COLO668 (cell line): ENCODE results near the gene TRIP12.
"Not testable (repeated sequence)": the region's sequence is repeated elsewhere in the genome, so short reads cannot be mapped to it uniquely, and the experiment has no call there.

Experiments used
- DNase-seq: peaks from one replicate; lab custom pipeline; 2025; ENCODE audit not compliant: unreplicated experiment; lab: John Stamatoyannopoulos, UW

The TRIP12 gene

GRCh38 chr2:229921101-229921891, 513 bp downstream of the TRIP12 start:
- DNase-seq = peak; percentile 72

DNA sequence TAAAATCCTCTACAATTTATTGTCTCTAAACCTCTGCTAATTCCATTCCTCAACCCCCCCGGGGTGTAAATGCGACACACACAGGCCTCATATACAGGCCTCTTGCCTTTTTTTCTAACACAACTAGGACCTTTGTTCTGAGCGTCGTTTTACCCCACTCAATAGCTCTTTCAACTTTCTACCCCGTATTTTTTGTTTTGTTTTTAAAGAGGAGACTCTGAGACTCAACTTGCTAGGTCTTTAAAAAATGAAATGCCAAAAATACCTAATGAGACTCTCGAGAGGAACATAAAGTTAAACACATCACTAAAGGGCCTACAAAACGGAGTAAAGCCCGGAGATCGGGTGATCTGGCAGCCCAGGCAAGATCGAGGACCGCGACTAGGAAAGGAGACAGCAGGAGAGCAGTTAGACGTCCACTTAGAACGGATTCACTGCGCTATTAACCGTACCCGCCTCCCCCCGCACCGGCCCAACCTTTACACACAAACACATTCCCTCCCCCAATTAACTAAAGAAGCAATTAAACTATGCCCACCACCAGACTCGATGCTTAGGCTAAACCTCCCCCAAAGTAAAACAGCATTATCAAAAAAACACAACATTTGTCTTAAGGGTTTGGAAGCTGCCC, 1.7 kb downstream of the TRIP12 start:
- DNase-seq = peak; percentile 8

- no peak for DNase-seq
These were observed 4.0 kb downstream of the TRIP12 start for GRCh38 chr2:229917793-229918192.

GRCh38 chr2:229914171-229914570, 7.6 kb downstream of the TRIP12 start:
- DNase-seq = no peak

DNA sequence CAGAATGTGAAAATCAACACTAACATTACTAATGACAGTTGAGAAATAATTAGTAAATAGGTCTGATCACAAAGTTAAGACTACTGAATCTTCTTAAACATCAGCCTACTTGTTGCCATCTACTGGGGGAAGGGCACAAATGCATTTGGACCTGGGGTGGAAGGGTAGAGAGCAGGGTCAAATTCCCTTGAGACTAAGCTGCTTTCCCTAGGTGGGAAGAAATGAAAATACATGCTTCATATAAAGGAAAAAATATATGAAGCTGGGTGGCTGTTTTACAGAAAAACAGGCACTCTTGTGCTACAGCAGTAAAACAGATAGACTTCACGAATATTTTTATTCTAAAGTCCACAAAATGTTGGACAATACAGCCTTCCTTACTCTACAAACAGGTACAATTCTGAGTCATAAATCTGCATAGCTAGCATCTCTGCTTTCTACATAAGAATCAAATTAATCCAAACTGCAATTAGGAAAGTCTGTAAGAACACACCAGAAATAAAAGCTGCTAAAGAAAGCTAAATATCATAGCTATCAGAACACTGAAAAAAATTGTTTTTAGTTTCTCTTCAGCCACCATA, 10.9 kb downstream of the TRIP12 start:
- no peak for DNase-seq

DNA sequence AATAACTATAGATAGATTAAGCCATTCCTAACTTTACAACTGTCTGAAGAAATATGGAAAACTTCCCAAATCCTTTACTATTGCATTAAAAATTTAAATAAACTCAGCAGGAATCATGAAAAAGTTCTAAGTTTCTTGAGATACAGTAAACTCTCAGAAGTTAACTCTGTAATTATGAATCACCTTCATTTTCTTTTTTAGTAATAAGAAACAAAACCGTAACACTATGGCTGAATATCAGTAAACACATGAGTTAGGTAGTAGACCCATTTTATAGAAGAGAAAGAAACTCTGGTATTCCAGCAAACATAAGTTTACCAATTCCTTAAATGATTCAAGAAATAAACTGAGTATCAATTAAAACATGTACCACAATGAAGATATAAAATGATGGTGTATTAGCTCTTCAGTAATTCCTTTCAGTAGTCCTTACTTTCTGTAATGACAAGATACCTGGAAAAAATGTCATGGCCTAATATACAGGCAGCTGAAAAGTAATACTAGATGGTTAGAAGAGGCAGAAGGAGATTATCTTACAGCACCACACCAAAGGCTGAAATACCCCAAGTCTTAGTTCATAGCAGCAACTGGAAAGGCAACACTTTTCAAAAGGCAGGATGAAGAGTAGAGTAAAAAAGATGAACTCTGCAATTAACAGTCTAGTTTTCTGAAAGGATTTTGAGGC, 11.5 kb downstream of the TRIP12 start:
- no peak for DNase-seq

- DNase-seq = no peak
These were observed 12.7 kb downstream of the TRIP12 start for GRCh38 chr2:229909090-229909489.

DNA sequence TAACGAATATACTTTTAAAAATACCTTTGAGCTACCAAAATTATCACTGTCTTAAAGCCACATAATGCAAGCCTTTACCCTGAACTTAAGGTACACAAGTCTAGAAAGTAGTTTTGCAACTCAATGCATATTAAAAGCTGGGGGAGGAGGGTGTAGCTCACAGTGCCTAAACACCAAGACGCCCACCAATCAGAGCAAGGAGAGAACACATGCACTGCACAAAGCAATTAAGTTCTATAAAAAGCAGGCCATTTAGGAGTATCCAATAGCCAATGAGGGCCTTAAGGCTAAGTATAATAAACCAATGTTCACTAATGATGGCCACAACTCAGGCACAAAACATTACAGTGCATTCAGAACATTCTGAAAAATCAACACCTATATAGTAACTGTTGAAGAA, 16.2 kb downstream of the TRIP12 start:
- no peak for DNase-seq

- no peak for DNase-seq
These were observed 18.8 kb downstream of the TRIP12 start for GRCh38 chr2:229903037-229903436.

- DNase-seq = no peak
These were observed 20.0 kb downstream of the TRIP12 start for GRCh38 chr2:229901819-229902218.

DNA sequence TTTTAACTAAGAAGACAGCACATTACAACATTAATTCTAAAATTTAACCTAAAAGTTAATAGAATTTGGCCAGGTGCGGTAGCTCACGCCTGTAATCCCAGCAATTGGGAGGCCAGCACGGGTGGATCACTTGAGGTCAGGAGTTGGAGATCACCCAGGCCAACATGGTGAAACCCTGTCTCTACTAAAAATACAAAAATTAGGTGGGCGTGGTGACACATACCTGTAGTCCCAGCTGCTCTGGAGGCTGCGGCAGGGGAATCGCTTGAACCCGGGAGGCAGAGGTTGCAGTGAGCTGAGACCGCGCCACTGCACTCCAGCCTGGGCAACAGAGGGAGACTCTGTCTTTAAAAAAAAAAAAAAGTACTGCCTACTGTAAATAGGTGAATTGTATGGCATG, 21.3 kb downstream of the TRIP12 start:
- not testable (repeated sequence) for DNase-seq

DNA sequence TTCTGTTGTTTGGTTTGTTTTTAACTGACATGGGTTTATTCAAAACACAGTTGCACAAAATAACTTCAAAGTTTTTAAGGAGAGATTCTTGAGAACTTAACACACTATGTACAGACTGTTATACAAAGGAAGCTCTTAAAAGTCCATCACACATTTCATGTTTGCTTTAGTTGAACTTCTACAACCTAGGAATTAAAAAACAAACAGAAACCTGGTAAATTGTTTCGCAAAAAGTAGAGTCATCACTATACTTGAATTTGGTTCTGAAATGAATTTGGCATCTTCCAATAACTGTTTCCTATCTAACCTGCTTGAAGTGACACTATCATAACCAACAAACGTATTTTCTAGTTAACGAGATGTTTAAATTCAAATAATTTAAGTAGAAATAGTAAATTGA, 21.8 kb downstream of the TRIP12 start:
- no peak for DNase-seq

DNA sequence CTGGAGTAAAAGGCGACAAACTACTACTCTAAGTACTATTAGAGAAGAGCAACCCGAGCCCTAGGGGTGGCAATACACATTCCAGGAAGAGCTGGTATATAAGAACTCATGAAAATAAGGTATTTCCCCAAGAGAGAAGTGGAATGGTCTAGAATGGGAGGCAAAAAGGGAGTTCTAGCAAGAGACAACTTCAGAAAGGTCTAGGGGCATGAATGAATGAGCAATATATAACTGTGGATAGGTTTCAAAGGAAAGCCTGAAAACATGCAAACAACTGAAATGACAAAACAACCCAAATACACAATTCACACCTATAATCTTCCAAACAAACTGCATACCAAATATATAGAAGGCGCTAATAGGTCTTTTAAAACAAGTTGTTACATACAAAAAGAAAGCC, 22.2 kb downstream of the TRIP12 start:
- DNase-seq = no peak

GRCh38 chr2:229896857-229897256, 25.0 kb downstream of the TRIP12 start:
- no peak for DNase-seq

DNA sequence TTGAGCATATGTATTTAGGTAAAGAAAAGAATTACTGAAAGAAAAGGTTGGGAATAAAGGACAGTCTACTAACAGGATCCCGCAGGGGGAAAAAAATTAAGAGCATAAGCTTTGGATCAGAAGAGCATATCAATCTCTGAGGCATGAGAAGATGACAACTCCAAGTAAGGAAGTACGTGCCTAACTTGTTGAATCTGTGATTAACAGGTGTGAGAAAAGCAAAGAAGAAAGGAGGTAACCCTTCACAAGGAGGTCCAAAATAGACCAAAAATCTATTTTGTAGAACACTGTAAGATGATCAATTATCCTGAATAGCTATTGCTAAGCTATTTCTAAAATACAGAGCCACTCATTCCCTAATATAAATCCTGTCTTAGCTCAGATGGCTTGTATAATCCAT, 32.8 kb downstream of the TRIP12 start:
- no peak for DNase-seq

DNA sequence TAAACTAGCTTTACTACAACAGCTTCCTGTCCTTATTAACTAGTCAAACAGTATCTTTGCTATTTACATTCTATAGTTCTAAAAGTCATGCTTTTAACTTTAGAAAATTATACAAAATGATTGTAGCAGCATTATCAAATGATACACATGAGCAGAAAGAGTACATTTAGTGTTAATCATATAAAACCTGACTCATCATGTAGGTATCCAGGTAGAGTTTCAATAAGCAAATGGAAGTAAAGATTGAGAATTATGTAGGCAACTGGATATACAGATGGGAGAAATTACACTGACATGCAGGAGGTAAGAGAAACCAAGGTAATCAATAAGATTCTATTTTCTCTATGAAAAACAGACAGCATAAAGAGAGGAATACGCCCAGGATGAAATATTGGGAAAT, 33.8 kb downstream of the TRIP12 start:
- DNase-seq = no peak

DNA sequence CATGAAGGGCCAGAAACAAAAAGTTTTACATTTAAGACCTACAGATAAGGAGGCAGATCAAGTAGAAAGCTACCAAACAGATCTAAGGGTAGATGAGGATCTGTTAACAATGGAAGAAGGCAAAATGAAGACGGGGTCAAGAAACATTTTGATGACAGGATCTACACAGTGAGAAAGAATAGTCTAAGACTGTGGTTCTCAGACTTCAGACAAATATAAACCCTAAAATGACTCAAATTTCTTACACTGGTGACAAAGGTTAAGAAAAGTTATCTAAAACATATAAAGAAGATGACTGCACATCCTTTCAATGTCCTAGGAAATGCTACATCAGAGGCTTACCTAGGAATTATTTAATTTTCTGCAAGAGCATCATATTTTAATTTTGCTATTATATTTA, 34.4 kb downstream of the TRIP12 start:
- no peak for DNase-seq

- DNase-seq = no peak
These were observed 36.8 kb downstream of the TRIP12 start for GRCh38 chr2:229884775-229885699.

- DNase-seq = no peak
These were observed 39.2 kb downstream of the TRIP12 start for GRCh38 chr2:229882583-229882982.

GRCh38 chr2:229880892-229881586, 40.8 kb downstream of the TRIP12 start:
- no peak for DNase-seq
